ENCODE results near the gene TMEM185B.
"Not testable (repeated sequence)": the region's sequence is repeated elsewhere in the genome, so short reads cannot be mapped to it uniquely, and the experiment has no call there.

TMEM185B gene

DNA sequence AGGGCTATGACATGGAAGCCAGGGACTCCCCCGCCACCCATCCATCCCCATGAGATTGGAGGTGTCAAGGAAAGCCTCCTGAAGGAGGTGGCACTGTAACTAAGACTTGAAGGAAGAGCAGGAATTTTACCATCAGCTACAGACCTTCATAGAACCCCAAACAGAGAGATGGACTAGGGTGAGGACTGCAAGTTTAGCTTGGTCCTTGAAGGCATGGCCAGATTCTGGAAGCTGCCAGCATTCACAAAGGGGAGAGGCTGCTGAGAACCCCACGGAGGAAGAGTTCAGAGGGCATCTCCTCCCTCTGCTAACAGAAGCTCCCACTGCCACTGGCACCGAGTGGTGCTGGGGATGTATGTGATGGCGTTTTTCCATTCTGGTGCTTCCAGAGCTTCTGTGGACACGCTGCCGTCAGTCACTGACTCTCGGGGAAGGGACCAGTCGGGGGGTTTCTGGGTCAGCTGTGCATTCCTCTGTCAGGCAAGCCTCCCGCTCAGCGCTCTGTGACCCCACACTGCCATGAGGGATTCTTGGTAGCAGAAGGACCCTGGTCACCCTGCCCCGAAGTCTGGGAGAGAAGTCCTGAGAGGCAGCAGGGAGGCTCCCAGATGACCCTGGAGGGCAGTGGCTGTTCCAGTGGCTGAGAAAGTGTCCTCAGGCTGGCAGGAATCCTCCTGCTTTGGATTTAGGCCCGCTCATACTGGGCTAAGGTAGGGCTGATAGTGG, 18.1 kb downstream of the TMEM185B start:
- no peak for DNase-seq

DNA sequence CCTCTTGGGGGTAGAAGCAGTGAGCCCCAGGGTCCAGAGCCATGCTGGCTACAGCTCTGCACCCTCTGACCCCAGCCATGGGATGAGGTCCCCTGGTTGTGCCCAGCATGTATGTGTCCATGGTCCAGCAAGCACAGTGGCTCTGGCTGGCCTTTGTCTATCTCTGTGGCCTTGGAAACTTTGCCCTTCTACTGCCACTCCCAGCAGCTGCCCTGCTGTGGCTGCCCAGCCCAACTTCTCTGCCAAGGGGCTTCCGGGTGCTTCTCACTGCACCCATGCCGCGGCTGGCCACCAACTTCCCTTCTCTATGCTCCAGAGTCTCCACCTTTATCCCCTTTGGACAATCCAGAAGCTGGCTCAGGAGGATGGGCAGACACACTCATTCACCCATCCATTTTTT, 18.8 kb downstream of the TMEM185B start:
- no peak for DNase-seq

DNA sequence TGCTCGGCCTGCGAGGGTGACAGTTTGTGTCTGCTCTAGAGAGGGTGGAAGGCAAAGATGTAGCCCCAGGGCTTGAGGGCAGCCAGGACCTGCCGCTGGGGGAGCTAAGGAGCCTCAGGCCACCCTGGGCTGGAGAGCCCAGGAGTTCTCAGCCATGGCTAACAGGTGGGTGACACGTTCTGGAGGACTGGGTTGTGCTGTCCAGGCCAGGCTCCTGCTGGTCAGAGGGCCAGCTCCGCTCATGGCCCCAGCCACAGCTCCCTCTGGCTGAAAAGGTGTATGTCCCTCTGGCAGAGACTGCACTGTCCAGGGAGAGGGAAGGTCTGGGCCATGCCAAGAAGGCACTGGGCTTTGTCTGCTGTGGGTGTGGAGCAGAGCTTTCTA, 19.2 kb downstream of the TMEM185B start:
- no peak for DNase-seq

DNA sequence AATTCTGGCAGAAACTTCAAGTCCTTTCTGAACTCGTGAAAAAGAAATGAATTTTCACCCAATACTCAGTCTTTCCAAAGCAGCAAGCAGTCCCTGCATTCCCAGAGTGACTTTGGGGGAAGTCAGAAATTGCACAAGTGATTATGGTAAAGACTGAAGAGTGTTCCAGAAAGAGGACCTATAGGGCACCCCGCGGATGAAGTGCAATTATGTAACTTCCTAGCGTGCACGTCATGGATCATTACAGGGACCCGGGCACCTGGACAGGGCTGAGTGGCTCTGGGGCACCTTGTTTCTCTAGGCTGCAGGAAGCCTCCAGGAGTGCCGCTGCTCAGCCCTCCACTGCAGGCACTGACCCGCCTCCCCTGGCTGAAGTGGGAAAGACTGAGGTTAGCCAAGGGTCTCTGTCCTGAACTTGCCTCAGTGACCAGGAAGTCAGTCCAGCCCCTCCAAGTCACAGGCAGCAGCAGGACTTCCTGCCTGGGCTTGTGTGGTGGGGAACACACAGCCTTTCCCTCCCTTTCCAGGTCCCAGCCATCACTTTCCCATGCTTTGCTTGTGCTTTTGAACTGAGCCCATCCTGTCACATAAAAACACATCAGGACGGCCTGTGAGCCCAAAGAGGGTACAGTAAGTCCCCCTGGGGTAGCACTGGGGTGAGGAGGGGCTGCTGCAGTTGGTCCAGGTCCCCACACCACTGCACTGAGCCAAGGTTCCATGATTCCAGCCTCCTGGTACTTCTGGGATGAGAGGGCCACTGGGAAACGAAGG, 19.8 kb downstream of the TMEM185B start:
- no peak for DNase-seq

DNA sequence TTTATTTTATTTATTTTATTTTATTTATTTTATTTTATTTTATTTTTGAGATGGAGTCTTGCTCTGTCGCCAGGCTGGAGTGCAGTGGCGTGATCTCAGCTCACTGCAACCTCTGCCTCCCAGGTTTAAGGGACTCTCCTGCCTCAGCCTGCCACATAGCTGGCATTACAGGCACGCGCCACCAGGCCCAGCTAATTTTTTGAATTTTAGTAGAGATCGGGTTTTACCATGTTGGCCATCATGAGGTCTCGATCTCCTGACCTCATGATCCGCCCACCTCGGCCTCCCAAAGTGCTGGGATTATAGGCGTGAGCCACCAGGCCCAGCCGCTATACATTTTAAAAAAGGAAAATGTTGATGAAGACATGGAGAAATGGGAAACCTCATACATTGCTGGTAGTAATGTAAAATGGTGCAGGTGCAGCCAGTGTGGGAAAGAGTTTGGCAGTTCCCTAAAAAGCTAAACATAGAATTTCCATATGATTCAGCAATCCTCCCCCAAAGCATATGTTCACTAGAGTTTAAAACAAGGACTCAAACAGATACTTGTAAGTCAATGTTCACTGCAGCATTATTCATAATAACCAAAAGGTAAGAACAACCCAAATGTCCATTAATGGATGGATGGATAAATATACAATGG, 23.3 kb downstream of the TMEM185B start:
- not testable (repeated sequence) for DNase-seq

DNA sequence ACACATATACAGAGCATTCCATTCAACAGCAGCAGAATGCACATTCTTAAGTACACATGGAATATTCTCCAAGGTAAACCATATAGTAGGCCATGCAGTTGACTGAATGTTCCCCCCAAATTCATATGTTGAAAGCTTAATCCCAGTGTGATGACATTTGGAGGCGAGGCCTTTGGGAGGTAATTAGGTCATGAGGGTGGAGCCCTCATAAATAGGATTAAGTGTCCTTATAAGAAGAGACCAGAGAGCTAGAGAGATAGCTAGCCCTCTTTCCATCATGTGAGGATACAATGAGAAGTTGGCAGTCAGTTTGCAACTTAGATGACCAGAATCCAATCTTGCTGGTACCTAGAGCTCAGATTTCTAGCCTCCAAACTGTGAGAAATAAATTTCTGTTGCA, 27.6 kb downstream of the TMEM185B start:
- DNase-seq = no peak

DNA sequence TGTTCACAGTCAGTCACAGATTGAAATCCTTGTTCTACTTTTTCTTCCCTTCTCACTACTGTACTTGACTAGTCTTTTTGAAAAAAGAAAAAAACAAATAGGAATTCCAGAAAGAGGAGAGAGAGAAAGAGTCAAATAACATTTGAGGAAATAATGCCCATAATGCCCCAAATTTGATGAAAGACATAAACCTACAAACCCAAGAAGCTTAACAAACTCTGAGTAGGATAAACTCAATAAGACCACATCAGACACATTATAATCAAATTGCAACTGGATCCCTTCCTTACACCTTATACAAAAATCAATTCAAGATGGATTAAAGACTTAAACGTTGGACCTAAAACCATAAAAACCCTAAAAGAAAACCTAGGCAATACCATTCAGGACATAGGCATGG, 30.9 kb downstream of the TMEM185B start:
- no peak for DNase-seq

DNA sequence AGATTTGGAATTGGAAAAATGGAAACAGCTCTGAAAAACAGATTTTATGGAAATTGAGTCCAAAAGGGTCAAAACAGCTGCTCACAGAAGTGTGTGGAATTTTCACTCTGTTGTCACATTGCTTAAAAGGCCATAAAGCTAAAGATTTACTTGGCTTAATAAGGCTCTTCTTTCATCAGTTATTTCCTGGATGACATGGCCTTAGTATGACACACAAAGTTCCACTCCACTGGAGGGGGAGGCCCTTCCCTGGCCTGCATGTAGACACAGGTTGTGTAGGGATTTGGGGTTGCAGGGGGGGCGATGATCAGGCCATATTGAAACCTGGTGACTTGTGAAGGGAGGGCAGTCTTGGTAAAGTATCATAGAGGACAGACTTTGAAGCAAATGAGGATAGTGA, 34.0 kb downstream of the TMEM185B start:
- no peak for DNase-seq

DNA sequence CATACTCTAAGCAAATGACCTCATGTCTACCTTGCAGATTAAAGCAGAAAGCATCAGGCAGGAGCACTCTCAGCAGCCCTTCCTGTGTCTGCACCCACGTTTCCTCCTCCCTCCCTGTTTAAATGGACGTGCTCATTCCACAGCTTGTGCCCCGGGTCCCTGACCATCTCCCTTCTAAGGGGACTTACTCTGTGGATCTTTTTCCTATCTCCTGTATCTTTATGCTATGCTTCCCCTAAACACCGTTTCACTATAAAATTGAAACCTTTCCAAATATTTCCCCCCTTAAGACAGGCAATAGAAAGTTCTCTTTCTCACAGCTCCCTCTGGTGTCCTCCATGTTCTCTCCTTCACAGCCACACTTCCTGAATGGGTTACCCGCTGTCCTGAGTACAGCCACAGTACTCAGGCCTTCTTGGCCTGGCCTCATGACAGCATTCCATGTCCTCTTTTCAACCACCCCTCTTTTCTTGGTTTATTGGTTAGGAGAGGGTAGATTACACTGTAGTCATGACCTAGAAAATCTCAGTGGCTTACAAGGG, 41.1 kb downstream of the TMEM185B start:
- peak; percentile 37 for DNase-seq

DNA sequence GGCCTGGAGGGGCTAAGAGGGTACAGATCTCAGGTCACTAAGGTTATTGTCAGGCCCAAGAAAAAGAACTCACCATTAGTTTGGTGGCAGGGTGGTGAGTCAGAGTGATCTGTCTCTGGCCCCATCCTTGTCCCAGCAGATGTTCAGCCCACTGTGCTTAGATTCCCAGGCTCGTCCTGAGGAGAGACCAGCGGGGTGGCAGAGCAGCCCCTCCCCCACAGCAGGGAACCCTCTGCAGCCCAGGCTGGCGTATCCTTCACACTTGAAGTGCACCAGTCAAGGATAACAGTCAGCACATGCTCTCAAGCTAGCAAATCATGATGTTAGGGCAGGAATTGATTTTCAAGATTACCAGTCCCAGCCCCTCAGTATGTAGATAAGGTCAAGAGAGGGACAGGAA, 43.1 kb downstream of the TMEM185B start:
- DNase-seq = no peak

DNA sequence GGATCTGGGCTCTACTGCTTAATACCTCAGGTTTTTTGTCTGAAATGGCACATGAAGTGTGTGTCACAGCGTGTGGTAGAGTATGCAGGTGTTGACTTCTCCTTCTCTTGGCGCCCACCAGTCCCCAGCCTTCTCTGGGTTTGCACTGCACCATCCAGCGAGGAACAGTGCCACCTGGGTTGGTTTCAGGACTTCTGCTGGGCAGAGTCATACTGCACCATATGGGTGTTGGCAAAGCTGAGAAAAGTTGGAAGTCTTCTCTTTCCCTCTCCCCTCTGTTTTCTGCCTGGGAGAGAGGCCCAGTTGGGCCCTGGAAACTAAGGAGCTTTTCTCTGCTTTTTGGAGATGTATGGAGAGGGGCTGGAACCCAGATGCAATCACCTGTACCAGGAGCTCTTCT, 43.8 kb downstream of the TMEM185B start:
- DNase-seq = no peak

DNA sequence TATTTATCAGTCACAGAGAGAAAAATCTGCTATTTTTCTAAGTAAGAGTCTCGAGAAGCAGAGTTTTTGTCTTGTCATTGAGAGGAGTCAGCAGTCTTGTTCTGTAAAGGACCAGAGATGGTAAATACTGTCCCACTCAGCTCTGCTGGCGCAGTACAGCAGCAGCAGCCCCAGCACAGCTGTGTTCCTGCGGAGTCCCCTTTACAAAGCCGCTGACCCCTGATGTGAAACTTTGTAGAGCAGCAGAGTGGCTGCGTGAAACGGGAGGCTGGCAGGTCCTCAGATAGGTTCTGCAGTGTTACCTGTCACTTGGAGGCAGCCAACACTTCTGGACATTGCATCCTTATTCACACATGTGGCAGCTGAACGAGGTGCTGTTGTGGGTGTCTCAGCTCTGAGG, 45.2 kb downstream of the TMEM185B start:
- no peak for DNase-seq

DNA sequence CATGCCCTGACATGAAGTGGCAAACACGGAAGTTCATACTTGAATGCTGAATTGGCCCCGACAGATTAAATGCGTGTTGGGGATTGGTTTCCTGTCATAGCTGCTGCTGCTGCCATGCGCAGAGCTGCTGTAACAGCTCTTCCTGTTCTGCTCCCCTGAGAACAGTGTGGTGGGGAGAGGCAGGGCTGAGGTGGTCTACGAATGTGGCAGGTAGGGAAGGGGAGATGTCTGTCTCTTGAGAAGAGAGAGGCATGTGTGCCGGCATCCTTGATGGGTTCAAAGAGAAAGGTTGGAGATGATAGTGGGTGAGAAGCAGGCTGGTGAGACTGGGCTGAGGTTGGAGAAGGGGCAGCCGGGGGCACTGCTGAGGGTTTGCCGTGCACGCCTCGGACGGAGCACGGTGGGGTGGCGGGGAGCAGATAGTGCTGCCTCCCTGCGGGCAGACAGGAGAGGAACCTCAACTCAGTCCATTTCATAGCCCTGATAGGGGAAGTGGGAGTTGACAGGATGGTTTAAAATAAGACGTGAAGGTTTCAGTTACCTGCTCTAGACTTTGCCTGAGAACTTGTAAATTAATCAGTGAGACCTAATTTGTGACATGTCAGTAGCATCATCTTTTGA, 46.1 kb downstream of the TMEM185B start:
- peak; percentile 85 for DNase-seq

DNA sequence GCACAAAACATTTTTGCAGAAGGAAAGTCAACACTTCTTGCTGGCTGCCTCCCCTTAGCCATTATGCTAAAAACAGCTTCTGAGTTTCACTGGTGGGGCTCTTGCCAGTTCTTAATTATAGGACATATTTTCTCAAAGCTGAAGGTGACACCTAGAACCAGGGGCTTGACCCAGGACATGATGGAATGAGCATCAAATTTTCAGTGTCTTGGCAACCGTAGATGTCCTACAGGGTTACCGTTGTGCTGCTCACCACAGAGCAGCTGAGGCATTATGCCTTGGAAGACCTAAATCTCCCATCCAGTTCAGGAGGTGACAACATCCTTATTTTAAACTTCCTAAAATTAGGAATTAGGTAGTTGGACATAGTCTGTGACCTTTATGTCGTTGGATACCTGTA, 46.7 kb downstream of the TMEM185B start:
- DNase-seq = peak; percentile 15

DNA sequence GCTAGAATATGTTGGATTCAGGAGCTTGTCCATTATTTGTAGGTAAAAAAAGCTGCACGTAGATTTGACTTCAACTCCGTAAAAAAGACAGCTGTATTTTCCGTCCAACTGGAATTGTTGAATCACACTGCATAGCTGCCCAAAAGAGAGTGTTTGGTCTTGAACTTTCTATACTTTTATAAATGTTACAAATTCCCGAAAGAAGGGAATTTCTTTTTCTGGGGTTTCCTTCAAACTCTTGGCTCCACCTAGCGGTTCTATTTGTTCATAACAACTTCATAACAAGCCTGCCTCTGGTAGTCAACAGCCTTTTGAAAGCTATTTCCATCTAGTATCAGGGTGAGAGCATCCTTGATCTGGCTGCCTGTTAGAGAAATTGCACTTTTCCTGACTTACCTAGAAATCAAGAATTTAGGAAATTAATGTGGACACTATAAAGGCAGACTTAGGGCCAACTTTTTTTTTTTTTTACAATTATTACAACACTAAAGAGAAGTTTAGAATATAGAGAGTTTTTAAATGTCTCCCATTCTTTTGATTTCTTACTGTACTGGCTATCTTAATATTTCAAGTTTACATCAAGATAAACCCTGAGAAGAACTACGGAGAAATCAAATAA, 48.1 kb downstream of the TMEM185B start:
- DNase-seq = peak; percentile 42

Measured in CD4-positive, alpha-beta T cell treated with Interleukin-17A for 4 hours (primary cell).